ENCODE data around the gene CNGB1.
"Not testable (repeated sequence)": the region's sequence is repeated elsewhere in the genome, so short reads cannot be mapped to it uniquely, and the experiment has no call there.

CNGB1 gene

GRCh38 chr16:57887711-57888110, 83.2 kb downstream of the CNGB1 start:
- no peak overlapping the region for H3K9ac ChIP-seq (ENCODE audit: low read length)
- H3K9me3 ChIP-seq (ENCODE audit: control insufficient read depth, low read depth, low read length), result no peaks in the 10 kb centered on the region
- no peaks in the 10 kb centered on the region for H3K27me3 ChIP-seq (ENCODE audit: control insufficient read depth, insufficient read depth, low read length)
- H3K4me1 ChIP-seq (ENCODE audit: control insufficient read depth, low read depth, low read length), result peaks cover 6% of the 10 kb centered on the region
- no peaks in the 10 kb centered on the region for H3K36me3 ChIP-seq (ENCODE audit: control insufficient read depth, low read depth, low read length)
- no peak overlapping the region for H3K4me3 ChIP-seq (ENCODE audit: low read length)
- H3K27ac ChIP-seq (ENCODE audit: low read length), result no peak overlapping the region

- Histone ChIP-seq H3K4me1 (ENCODE audit: control insufficient read depth, low read depth, low read length) (peaks cover 6% of the 10 kb centered on the region), H3K9ac (ENCODE audit: low read length) (no peak overlapping the region), H3K27ac (ENCODE audit: low read length) (no peak overlapping the region)
Observed at GRCh38 chr16:57886427-57886826, 84.5 kb downstream of the CNGB1 start.

GRCh38 chr16:57884655-57885133, 86.2 kb downstream of the CNGB1 start:
- no peaks in the 10 kb centered on the region for H3K9me3 ChIP-seq (ENCODE audit: control insufficient read depth, low read depth, low read length)
- no peak overlapping the region for H3K27ac ChIP-seq (ENCODE audit: low read length)
- H3K9ac ChIP-seq (ENCODE audit: low read length), result no peak overlapping the region
- H3K4me3 ChIP-seq (ENCODE audit: low read length), result no peak overlapping the region
- no peaks in the 10 kb centered on the region for H3K36me3 ChIP-seq (ENCODE audit: control insufficient read depth, low read depth, low read length)
- H3K27me3 ChIP-seq (ENCODE audit: control insufficient read depth, insufficient read depth, low read length), result no peaks in the 10 kb centered on the region
- H3K4me1 ChIP-seq (ENCODE audit: control insufficient read depth, low read depth, low read length), result peaks cover 6% of the 10 kb centered on the region

More at GRCh38 chr16:57886427-57886826, 84.5 kb downstream of the CNGB1 start:
- no peaks in the 10 kb centered on the region for H3K36me3 ChIP-seq (ENCODE audit: control insufficient read depth, low read depth, low read length)
- H3K9me3 ChIP-seq (ENCODE audit: control insufficient read depth, low read depth, low read length), result no peaks in the 10 kb centered on the region
- H3K4me3 ChIP-seq (ENCODE audit: low read length), result no peak overlapping the region
- H3K27me3 ChIP-seq (ENCODE audit: control insufficient read depth, insufficient read depth, low read length), result no peaks in the 10 kb centered on the region

- Histone ChIP-seq H3K9ac (ENCODE audit: low read length) (no peak overlapping the region), H3K4me3 (ENCODE audit: low read length) (no peak overlapping the region), H3K27ac (ENCODE audit: low read length) (no peak overlapping the region), H3K27me3 (ENCODE audit: control insufficient read depth, insufficient read depth, low read length) (no peaks in the 10 kb centered on the region), H3K4me1 (ENCODE audit: control insufficient read depth, low read depth, low read length) (peaks cover 6% of the 10 kb centered on the region), H3K9me3 (ENCODE audit: control insufficient read depth, low read depth, low read length) (no peaks in the 10 kb centered on the region), H3K36me3 (ENCODE audit: control insufficient read depth, low read depth, low read length) (no peaks in the 10 kb centered on the region)
Observed at GRCh38 chr16:57883953-57884654, 86.8 kb downstream of the CNGB1 start.

GRCh38 chr16:57883480-57883879, 87.4 kb downstream of the CNGB1 start:
- Histone ChIP-seq H3K27me3 (ENCODE audit: control insufficient read depth, insufficient read depth, low read length) (no peaks in the 10 kb centered on the region), H3K4me3 (ENCODE audit: low read length) (no peak overlapping the region), H3K9me3 (ENCODE audit: control insufficient read depth, low read depth, low read length) (no peaks in the 10 kb centered on the region), H3K36me3 (ENCODE audit: control insufficient read depth, low read depth, low read length) (no peaks in the 10 kb centered on the region), H3K27ac (ENCODE audit: low read length) (no peak overlapping the region), H3K4me1 (ENCODE audit: control insufficient read depth, low read depth, low read length) (peaks cover 6% of the 10 kb centered on the region), H3K9ac (ENCODE audit: low read length) (no peak overlapping the region)

GRCh38 chr16:57882792-57883191, 88.1 kb downstream of the CNGB1 start:
- Histone ChIP-seq H3K9ac (ENCODE audit: low read length) (no peak overlapping the region), H3K36me3 (ENCODE audit: control insufficient read depth, low read depth, low read length) (no peaks in the 10 kb centered on the region), H3K4me3 (ENCODE audit: low read length) (no peak overlapping the region), H3K9me3 (ENCODE audit: control insufficient read depth, low read depth, low read length) (no peaks in the 10 kb centered on the region), H3K27ac (ENCODE audit: low read length) (no peak overlapping the region), H3K4me1 (ENCODE audit: control insufficient read depth, low read depth, low read length) (peaks cover 6% of the 10 kb centered on the region), H3K27me3 (ENCODE audit: control insufficient read depth, insufficient read depth, low read length) (no peaks in the 10 kb centered on the region)

GRCh38 chr16:57882206-57882605, 88.7 kb downstream of the CNGB1 start:
- Histone ChIP-seq H3K36me3 (ENCODE audit: control insufficient read depth, low read depth, low read length) (no peaks in the 10 kb centered on the region), H3K9ac (ENCODE audit: low read length) (no peak overlapping the region), H3K27ac (ENCODE audit: low read length) (no peak overlapping the region), H3K9me3 (ENCODE audit: control insufficient read depth, low read depth, low read length) (no peaks in the 10 kb centered on the region), H3K4me1 (ENCODE audit: control insufficient read depth, low read depth, low read length) (peaks cover 6% of the 10 kb centered on the region), H3K27me3 (ENCODE audit: control insufficient read depth, insufficient read depth, low read length) (no peaks in the 10 kb centered on the region), H3K4me3 (ENCODE audit: low read length) (no peak overlapping the region)

- no peaks in the 10 kb centered on the region for H3K36me3 ChIP-seq (ENCODE audit: control insufficient read depth, low read depth, low read length)
- H3K27ac ChIP-seq (ENCODE audit: low read length), result no peak overlapping the region
- no peak overlapping the region for H3K4me3 ChIP-seq (ENCODE audit: low read length)
- peaks cover 3% of the 10 kb centered on the region for H3K4me1 ChIP-seq (ENCODE audit: control insufficient read depth, low read depth, low read length)
- H3K27me3 ChIP-seq (ENCODE audit: control insufficient read depth, insufficient read depth, low read length), result no peaks in the 10 kb centered on the region
- no peaks in the 10 kb centered on the region for H3K9me3 ChIP-seq (ENCODE audit: control insufficient read depth, low read depth, low read length)
- no peak overlapping the region for H3K9ac ChIP-seq (ENCODE audit: low read length)
Observed at GRCh38 chr16:57878586-57878985, 92.3 kb downstream of the CNGB1 start.

GRCh38 chr16:57876210-57876609, 94.7 kb downstream of the CNGB1 start:
- Histone ChIP-seq H3K36me3 (ENCODE audit: control insufficient read depth, low read depth, low read length) (no peaks in the 10 kb centered on the region), H3K4me3 (ENCODE audit: low read length) (no peak overlapping the region), H3K4me1 (ENCODE audit: control insufficient read depth, low read depth, low read length) (peaks cover 13% of the 10 kb centered on the region), H3K9me3 (ENCODE audit: control insufficient read depth, low read depth, low read length) (no peaks in the 10 kb centered on the region), H3K9ac (ENCODE audit: low read length) (no peak overlapping the region), H3K27me3 (ENCODE audit: control insufficient read depth, insufficient read depth, low read length) (no peaks in the 10 kb centered on the region), H3K27ac (ENCODE audit: low read length) (no peak overlapping the region)

- no peak overlapping the region for H3K4me3 ChIP-seq (ENCODE audit: low read length)
- peaks cover 13% of the 10 kb centered on the region for H3K4me1 ChIP-seq (ENCODE audit: control insufficient read depth, low read depth, low read length)
- no peaks in the 10 kb centered on the region for H3K27me3 ChIP-seq (ENCODE audit: control insufficient read depth, insufficient read depth, low read length)
- no peak overlapping the region for H3K9ac ChIP-seq (ENCODE audit: low read length)
- no peak overlapping the region for H3K27ac ChIP-seq (ENCODE audit: low read length)
- H3K9me3 ChIP-seq (ENCODE audit: control insufficient read depth, low read depth, low read length), result no peaks in the 10 kb centered on the region
- no peaks in the 10 kb centered on the region for H3K36me3 ChIP-seq (ENCODE audit: control insufficient read depth, low read depth, low read length)
Observed at GRCh38 chr16:57875347-57875746, 95.6 kb downstream of the CNGB1 start.

GRCh38 chr16:57873218-57873617, 97.7 kb downstream of the CNGB1 start:
- no peaks in the 10 kb centered on the region for H3K9me3 ChIP-seq (ENCODE audit: control insufficient read depth, low read depth, low read length)
- H3K4me3 ChIP-seq (ENCODE audit: low read length), result peak overlapping the region; percentile 42
- no peak overlapping the region for H3K27ac ChIP-seq (ENCODE audit: low read length)
- H3K9ac ChIP-seq (ENCODE audit: low read length), result peak overlapping the region; percentile 31
- H3K36me3 ChIP-seq (ENCODE audit: control insufficient read depth, low read depth, low read length), result no peaks in the 10 kb centered on the region
- no peaks in the 10 kb centered on the region for H3K27me3 ChIP-seq (ENCODE audit: control insufficient read depth, insufficient read depth, low read length)
- peaks cover 13% of the 10 kb centered on the region for H3K4me1 ChIP-seq (ENCODE audit: control insufficient read depth, low read depth, low read length)

GRCh38 chr16:57872764-57873163, 98.2 kb downstream of the CNGB1 start:
- Histone ChIP-seq H3K4me1 (ENCODE audit: control insufficient read depth, low read depth, low read length) (peaks cover 13% of the 10 kb centered on the region), H3K4me3 (ENCODE audit: low read length) (peak overlapping the region; percentile 42), H3K9ac (ENCODE audit: low read length) (peak overlapping the region; percentile 31)
- not testable (repeated sequence) for H3K27me3 ChIP-seq (ENCODE audit: control insufficient read depth, insufficient read depth, low read length); H3K36me3 ChIP-seq (ENCODE audit: control insufficient read depth, low read depth, low read length); H3K27ac ChIP-seq (ENCODE audit: low read length); H3K9me3 ChIP-seq (ENCODE audit: control insufficient read depth, low read depth, low read length)
